Uterus (tissue), 4 donors: ENCODE results near the gene CCNF. TPM values are rescaled to one million over a fixed set of nuclear protein-coding genes. Genes with fewer than 3 reads are reported as not detected.

Source experiments
- DNase-seq, 2 donors: peaks; one replicate each; pipeline ENCODE4 v3.0.0-alpha.2; 2019 to 2020
- H3K27ac ChIP-seq, 2 donors: fragments of 200-600 bp; sonication (generic); 1 replicate in 1 of 2; 2 replicates in 1 of 2; pipeline ENCODE4 v1.5.1; 2016 to 2018
- H3K27me3 ChIP-seq, 2 donors: fragments of 200-600 bp; sonication (generic); one replicate each; pipeline ENCODE4 v1.5.1; 2018 to 2019; ENCODE audit warnings: control low read depth in 1 of 2
- H3K36me3 ChIP-seq, 2 donors: fragments of 200-600 bp; sonication (generic); one replicate each; pipeline ENCODE4 v1.5.1; 2019; ENCODE audit warnings: control low read depth in 1 of 2
- H3K4me1 ChIP-seq, 2 donors: fragments of 200-600 bp; sonication (generic); one replicate each; pipeline ENCODE4 v1.5.1; 2018 to 2019; ENCODE audit warnings: control low read depth in 1 of 2
- H3K4me3 ChIP-seq, 2 donors: fragments of 200-600 bp; sonication (generic); 1 replicate in 1 of 2; 2 replicates in 1 of 2; pipeline ENCODE4 v1.5.1; 2018 to 2019; ENCODE audit warnings: mild to moderate bottlenecking in 1 of 2
- H3K9me3 ChIP-seq, 2 donors: fragments of 200-600 bp; sonication (generic); one replicate each; pipeline ENCODE4 v1.5.1; 2019; ENCODE audit warnings: control low read depth in 1 of 2
- POLR2A ChIP-seq, 2 donors: fragments of 450-650 bp; IDR thresholded peaks; one replicate each; pipeline ENCODE4 v1.6.1; 2016; ENCODE audit warnings: antibody characterized with exemption in 2 of 2, mild to moderate bottlenecking in 1 of 2, moderate library complexity in 1 of 2
- intact Hi-C: fragments of 100-400 bp; cut with DNase I; formaldehyde crosslinking; loops from one replicate; pipeline ENCODE4 v1.15.1; 2023; ENCODE audit warnings: low total_unique reads
- total RNA-seq, 4 donors: library from RNA; depleted of rRNA in 3 of 4; stranded (reverse); fragments of >200 nt in 3 of 4; gene quantifications; one replicate each; pipeline versions ENCODE4 v1.1.0 to v1.2.4, GENCODE V29; 2014 to 2023
- TF ChIP-seq, protein P1 (sequence below), 4 experiments: fragments of 200-600 bp in 2 of 4; fragments of 450-650 bp in 2 of 4; sonication (generic) in 2 of 4; IDR thresholded peaks; one replicate each; pipeline ENCODE4 v1.5.1; 2016 to 2019; ENCODE audit warnings: antibody characterized with exemption in 4 of 4, mild to moderate bottlenecking in 2 of 4, moderate library complexity in 1 of 4
- donor health status: DM: yes; HTN: yes; CAD: no.

CCNF gene
- total RNA-seq, 4 donors from 2014 or later = under 0.01 to 11.8 (median 1.9) TPM; not detected in 1

DNA sequence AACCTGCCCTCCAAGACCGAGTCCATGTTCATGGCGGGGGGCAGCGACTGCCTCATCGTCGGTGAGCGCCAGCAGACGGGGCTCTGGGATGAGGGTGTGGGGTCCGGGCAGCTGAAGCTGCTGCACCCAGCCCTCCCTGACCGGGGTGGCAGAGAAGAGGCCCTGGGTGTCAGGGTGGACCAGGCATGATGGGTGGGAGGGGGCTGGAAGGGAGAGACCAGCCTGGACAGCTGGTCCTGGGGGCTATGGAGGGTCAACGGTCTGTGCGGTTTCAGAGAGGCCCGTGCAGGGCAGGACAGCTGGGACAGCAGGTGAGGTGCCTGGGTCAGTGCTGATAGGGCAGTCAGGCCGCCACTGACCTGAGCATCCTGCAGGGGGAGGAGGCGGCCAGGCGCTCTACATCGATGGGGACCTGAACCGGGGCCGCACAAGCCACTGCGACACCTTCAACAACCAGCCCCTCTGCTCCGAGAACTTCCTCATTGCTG lies 71.2 kb downstream of the CCNF start:
- peaks cover 0 to 14% of the 10 kb centered on the region in 2 donors for H3K4me1 ChIP-seq
- no peak overlapping the region for H3K27ac ChIP-seq

DNA sequence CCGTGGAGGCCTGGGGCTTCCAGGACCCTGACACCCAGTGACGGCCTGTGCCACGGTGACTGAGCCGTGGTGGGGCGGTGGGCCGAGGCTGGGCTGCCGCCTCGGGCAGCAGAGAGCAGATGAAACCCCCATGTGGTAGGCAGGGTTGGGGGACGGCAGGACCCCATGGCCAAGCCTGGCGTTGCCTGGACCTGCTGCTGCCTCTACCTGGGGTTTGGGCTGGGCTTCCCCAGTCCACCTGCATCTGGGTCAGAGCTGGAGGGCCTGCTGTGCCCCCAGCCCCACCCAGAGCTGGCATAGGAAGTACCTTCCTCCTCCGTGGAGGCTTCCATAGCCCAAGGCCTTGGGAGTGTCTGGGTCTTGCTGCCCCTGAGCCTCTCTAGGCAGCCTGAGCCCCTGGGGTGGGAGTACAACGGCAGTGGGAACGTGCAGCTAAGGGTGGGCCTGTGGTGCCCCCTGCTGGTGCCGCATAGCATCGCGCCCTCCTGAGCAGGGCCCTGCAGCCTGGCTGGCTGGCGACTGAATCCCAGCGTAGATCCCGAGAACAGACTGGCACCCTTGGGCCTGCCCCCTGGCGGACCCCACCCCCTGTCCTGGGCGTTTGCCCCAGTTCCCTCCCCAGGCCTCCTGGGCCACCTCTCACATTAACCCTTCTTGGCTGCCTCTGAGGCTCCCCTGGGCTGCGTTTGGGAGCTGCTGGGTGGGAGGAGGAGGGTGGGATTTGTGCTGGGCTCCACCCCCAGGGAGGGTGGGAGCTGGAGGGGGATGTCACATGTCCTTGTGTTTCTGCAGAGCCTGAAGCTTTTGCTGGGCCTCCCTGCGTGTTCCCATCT lies 71.9 kb downstream of the CCNF start:
- Histone ChIP-seq H3K36me3 (no peaks in the 10 kb centered on the region), H3K4me3 (peak overlapping the region in 1 of 2 donors; percentile 20), H3K27me3 (no peaks in the 10 kb centered on the region), H3K4me1 (peaks cover 0 to 14% of the 10 kb centered on the region in 2 donors), H3K9me3 (no peaks in the 10 kb centered on the region), H3K27ac (peak overlapping the region; percentile 62 to 65)
- intact Hi-C loops = no loop called here
- DNase-seq = peak; percentile 85 to 88
- TF ChIP-seq, protein P1, sequence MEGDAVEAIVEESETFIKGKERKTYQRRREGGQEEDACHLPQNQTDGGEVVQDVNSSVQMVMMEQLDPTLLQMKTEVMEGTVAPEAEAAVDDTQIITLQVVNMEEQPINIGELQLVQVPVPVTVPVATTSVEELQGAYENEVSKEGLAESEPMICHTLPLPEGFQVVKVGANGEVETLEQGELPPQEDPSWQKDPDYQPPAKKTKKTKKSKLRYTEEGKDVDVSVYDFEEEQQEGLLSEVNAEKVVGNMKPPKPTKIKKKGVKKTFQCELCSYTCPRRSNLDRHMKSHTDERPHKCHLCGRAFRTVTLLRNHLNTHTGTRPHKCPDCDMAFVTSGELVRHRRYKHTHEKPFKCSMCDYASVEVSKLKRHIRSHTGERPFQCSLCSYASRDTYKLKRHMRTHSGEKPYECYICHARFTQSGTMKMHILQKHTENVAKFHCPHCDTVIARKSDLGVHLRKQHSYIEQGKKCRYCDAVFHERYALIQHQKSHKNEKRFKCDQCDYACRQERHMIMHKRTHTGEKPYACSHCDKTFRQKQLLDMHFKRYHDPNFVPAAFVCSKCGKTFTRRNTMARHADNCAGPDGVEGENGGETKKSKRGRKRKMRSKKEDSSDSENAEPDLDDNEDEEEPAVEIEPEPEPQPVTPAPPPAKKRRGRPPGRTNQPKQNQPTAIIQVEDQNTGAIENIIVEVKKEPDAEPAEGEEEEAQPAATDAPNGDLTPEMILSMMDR (IDR thresholded peaks at IDR 0.05) = peak; percentile 96 to 100 (median 98)
- peak in 1 of 2 donors; percentile 36 for TF ChIP-seq POLR2A (IDR thresholded peaks at IDR 0.05)

More for the DNA sequence above, 71.2 kb downstream of the CCNF start:
- TF ChIP-seq, protein P1 (IDR thresholded peaks at IDR 0.05) = no peak
- no peak for TF ChIP-seq POLR2A (IDR thresholded peaks at IDR 0.05)
- no peaks in the 10 kb centered on the region for H3K36me3 ChIP-seq
- intact Hi-C loops = no loop called here
- no peaks in the 10 kb centered on the region for H3K27me3 ChIP-seq
- no peak overlapping the region for H3K4me3 ChIP-seq
- no peaks in the 10 kb centered on the region for H3K9me3 ChIP-seq
- no peak for DNase-seq

DNA sequence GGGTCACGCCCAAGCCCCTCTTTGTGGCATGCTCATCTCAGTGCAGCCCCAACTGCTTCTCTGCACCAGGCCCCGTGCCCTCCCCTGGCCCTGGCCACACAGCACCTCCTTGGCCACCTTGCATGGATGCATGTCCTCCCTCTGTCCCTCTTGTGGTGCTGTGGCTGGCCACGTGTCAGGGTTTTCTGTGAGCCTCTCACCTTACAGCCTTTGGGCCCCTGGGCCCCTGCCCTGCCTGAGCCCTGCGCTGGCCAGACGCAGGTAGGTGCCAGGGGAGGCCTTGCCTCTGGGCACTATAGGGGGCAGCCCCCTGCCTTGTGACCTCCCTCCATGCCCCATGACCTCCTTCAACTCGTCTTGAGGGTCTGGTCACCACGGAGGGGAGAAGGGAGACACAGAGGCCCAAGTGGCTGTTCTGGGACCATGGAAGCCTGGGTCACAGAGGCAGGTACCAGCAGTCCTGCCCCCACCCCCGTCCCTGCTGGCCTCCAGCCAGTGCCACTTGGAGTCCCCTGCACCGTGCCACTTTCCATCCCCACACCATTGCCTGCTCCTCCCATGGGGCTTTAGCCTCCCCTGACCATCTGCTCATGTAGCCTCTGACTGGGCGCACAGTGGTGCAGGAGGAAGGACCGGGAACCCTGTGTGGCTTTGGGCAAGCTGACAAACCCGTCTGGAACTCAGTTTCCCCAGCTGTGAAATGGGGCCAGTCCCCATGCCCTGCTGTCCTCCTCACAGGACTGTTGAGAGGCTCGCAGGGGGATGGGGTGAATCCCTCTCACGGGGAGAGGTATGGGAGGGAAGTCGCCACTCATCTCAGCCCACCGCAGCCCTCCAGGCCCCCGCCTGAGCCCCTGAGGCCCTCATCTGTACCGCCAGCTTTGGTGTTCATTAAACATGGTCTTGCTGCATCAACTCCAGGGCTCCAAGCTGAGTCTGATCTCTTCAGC lies 73.0 kb downstream of the CCNF start:
- intact Hi-C loops = no loop called here
- Histone ChIP-seq H3K4me1 (peaks cover 0 to 14% of the 10 kb centered on the region in 2 donors), H3K9me3 (no peaks in the 10 kb centered on the region), H3K27ac (peak overlapping the region; percentile 59 to 65), H3K4me3 (no peak overlapping the region), H3K36me3 (no peaks in the 10 kb centered on the region), H3K27me3 (no peaks in the 10 kb centered on the region)
- TF ChIP-seq, protein P1 (IDR thresholded peaks at IDR 0.05) = no peak
- TF ChIP-seq POLR2A (IDR thresholded peaks at IDR 0.05) = no peak
- no peak for DNase-seq

DNA sequence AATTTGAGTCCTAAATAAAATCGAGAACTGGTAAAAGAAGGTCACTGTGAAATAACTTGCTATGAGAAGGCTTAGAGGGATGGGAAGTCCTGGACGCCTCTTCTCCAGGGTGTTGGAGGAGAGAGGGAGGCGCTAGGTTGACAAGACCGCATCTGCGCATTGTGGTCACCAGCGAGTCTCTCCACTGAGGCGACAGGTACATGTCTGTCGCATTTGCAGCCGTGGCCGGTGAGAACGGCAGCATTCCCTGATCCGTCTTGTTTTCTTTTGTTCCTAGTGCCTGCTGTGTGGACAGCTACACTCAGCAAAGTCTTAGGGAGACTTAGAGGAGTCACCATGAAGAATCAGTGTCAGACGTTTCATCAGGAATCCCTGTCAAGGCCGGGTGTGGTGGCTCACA lies 76.4 kb downstream of the CCNF start:
- H3K27ac ChIP-seq = no peak overlapping the region
- H3K36me3 ChIP-seq = no peaks in the 10 kb centered on the region
- TF ChIP-seq POLR2A (IDR thresholded peaks at IDR 0.05) = no peak
- TF ChIP-seq, protein P1 (IDR thresholded peaks at IDR 0.05) = no peak
- no peak for DNase-seq
- peaks cover 0 to 14% of the 10 kb centered on the region in 2 donors for H3K4me1 ChIP-seq
- H3K9me3 ChIP-seq = no peaks in the 10 kb centered on the region
- H3K27me3 ChIP-seq = no peaks in the 10 kb centered on the region
- intact Hi-C loops = no loop called here
- H3K4me3 ChIP-seq = no peak overlapping the region
